DOHH2 (cell line): ENCODE measurements around the gene PITPNM1.

Source experiments
- H3F3A ChIP-seq: fragments of 200-600 bp; sonication (generic), shearing (Covaris generic); 2 replicates; pipeline ENCODE4 v1.6.0; 2016; ENCODE audit warnings: antibody characterized with exemption, mild to moderate bottlenecking; ENCODE audit not compliant: control insufficient read depth, insufficient read depth
- H3K27ac ChIP-seq: fragments of 200-600 bp; sonication (generic); 2 replicates; pipeline ENCODE4 v1.5.1; 2014; ENCODE audit warnings: low read depth, mild to moderate bottlenecking, low read length, moderate library complexity
- H3K27me3 ChIP-seq: fragments of 200-600 bp; sonication (generic); 2 replicates; pipeline ENCODE4 v1.6.1; 2014; ENCODE audit warnings: mild to moderate bottlenecking, low read length, mixed read lengths; ENCODE audit not compliant: control insufficient read depth
- H3K36me3 ChIP-seq: fragments of 200-600 bp; sonication (generic); 2 replicates; pipeline ENCODE4 v1.6.1; 2014; ENCODE audit warnings: mild to moderate bottlenecking, low read length, moderate library complexity, mixed read lengths; ENCODE audit not compliant: control insufficient read depth
- H3K4me1 ChIP-seq: fragments of 200-600 bp; sonication (generic); 2 replicates; pipeline ENCODE4 v1.6.1; 2014; ENCODE audit warnings: mild to moderate bottlenecking, low read length, mixed read lengths; ENCODE audit not compliant: control insufficient read depth
- H3K4me2 ChIP-seq: fragments of 200-600 bp; sonication (generic); 2 replicates; pipeline ENCODE4 v1.6.0; 2014; ENCODE audit warnings: mild to moderate bottlenecking, low read length, moderate library complexity
- H3K4me3 ChIP-seq: fragments of 200-600 bp; sonication (generic); 2 replicates; pipeline ENCODE4 v1.5.1; 2014; ENCODE audit warnings: mild to moderate bottlenecking, low read length, mixed read lengths
- H3K79me2 ChIP-seq: fragments of 200-600 bp; sonication (generic); 2 replicates; pipeline ENCODE4 v1.6.1; 2014; ENCODE audit warnings: mild to moderate bottlenecking, low read length, mixed read lengths; ENCODE audit not compliant: control insufficient read depth
- H3K9me2 ChIP-seq: fragments of 200-600 bp; sonication (generic); replicated peaks from 2 replicates; pipeline ENCODE4 v1.6.1; 2014; ENCODE audit warnings: mild to moderate bottlenecking, low read length, mixed read lengths; ENCODE audit not compliant: control insufficient read depth
- H3K9me3 ChIP-seq: fragments of 200-600 bp; sonication (generic); 2 replicates; pipeline ENCODE4 v1.6.1; 2014; ENCODE audit warnings: antibody characterized with exemption, low read length, mixed read lengths; ENCODE audit not compliant: control insufficient read depth, insufficient read depth
- H4K20me1 ChIP-seq: fragments of 200-600 bp; sonication (generic); 2 replicates; pipeline ENCODE4 v1.6.0; 2014; ENCODE audit warnings: low read depth, mild to moderate bottlenecking, antibody characterized with exemption, low read length, moderate library complexity; ENCODE audit not compliant: control insufficient read depth, insufficient read depth
- CTCF ChIP-seq: fragments of 200-600 bp; sonication (generic); IDR thresholded peaks from one replicate; pipeline ENCODE4 v1.5.1; 2014; ENCODE audit warnings: antibody characterized with exemption, mild to moderate bottlenecking, low read depth, low read length; ENCODE audit not compliant: poor library complexity, severe bottlenecking
- EZH2phosphoT487 ChIP-seq: fragments of 200-600 bp; sonication (generic); IDR thresholded peaks from 2 replicates; pipeline ENCODE4 v1.6.1; 2017; ENCODE audit warnings: borderline replicate concordance, mild to moderate bottlenecking, antibody characterized with exemption, low read length, moderate library complexity, mixed read lengths

Gene PITPNM1

GRCh38 chr11:67484847-67485311 is 20.3 kb downstream of the PITPNM1 start:
- Histone ChIP-seq H3K4me2 (peak overlapping the region; percentile 86), H3K4me3 (peak overlapping the region; percentile 81), H3K27ac (peak overlapping the region; percentile 81)

GRCh38 chr11:67483831-67484665 is 21.1 kb downstream of the PITPNM1 start:
- H4K20me1 ChIP-seq: no peaks in the 10 kb centered on the region
- H3K27me3 ChIP-seq: peaks cover 2% of the 10 kb centered on the region; the same call in 1 of the 2 replicates
- H3K4me3 ChIP-seq: peak overlapping the region; percentile 81
- no peak for TF ChIP-seq EZH2phosphoT487
- no peak for TF ChIP-seq CTCF
- H3K79me2 ChIP-seq: peaks cover 43% of the 10 kb centered on the region
- peak overlapping the region; percentile 81 for H3K27ac ChIP-seq
- H3K9me3 ChIP-seq: no peaks in the 10 kb centered on the region
- H3K9me2 ChIP-seq: no peaks in the 10 kb centered on the region
- peaks cover 31% of the 10 kb centered on the region for H3F3A ChIP-seq
- H3K4me2 ChIP-seq: peak overlapping the region; percentile 86
- peaks cover 28% of the 10 kb centered on the region for H3K36me3 ChIP-seq
- H3K4me1 ChIP-seq: peaks cover 50% of the 10 kb centered on the region

More at GRCh38 chr11:67484847-67485311, 20.3 kb downstream of the PITPNM1 start:
- Histone ChIP-seq H3K9me3 (no peaks in the 10 kb centered on the region), H4K20me1 (no peaks in the 10 kb centered on the region), H3K79me2 (peaks cover 43% of the 10 kb centered on the region), H3K36me3 (peaks cover 37% of the 10 kb centered on the region), H3K4me1 (peaks cover 50% of the 10 kb centered on the region), H3K27me3 (peaks cover 2% of the 10 kb centered on the region; the same call in 1 of the 2 replicates), H3K9me2 (no peaks in the 10 kb centered on the region), H3F3A (peaks cover 28% of the 10 kb centered on the region)
- TF ChIP-seq CTCF (no peak), EZH2phosphoT487 (no peak)

- H3F3A ChIP-seq: peaks cover 31% of the 10 kb centered on the region
- peak within 1 kb of the TSS; percentile 81 for H3K27ac ChIP-seq
- H3K4me3 ChIP-seq: peak within 1 kb of the TSS; percentile 81
- H3K9me2 ChIP-seq: no peaks in the 10 kb centered on the region
- H3K79me2 ChIP-seq: peaks cover 39% of the 10 kb centered on the region
- TF ChIP-seq EZH2phosphoT487: no peak
- no peak for TF ChIP-seq CTCF
- H3K4me2 ChIP-seq: peak within 1 kb of the TSS; percentile 86
- no peaks in the 10 kb centered on the region for H3K9me3 ChIP-seq
- peaks cover 50% of the 10 kb centered on the region for H3K4me1 ChIP-seq
- no peaks in the 10 kb centered on the region for H4K20me1 ChIP-seq
- peaks cover 2% of the 10 kb centered on the region; the same call in 1 of the 2 replicates for H3K27me3 ChIP-seq
- peaks cover 21% of the 10 kb centered on the region for H3K36me3 ChIP-seq
These were observed 22.1 kb downstream of the PITPNM1 start, which contains the start of gene AIP for GRCh38 chr11:67482827-67483798. Gene AIP, plus strand, starts transcription at chr11:67483026. Its CDS starts 133 bp downstream, at chr11:67483159.
